ENCODE measurements around the gene RNF222.

Gene RNF222, protein sequence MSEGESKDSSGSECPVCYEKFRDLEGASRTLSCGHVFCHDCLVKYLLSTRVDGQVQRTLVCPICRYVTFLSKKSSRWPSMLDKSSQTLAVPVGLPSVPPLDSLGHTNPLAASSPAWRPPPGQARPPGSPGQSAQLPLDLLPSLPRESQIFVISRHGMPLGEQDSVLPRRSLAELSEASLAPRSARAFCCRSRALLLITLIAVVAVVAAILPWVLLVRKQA

DNA sequence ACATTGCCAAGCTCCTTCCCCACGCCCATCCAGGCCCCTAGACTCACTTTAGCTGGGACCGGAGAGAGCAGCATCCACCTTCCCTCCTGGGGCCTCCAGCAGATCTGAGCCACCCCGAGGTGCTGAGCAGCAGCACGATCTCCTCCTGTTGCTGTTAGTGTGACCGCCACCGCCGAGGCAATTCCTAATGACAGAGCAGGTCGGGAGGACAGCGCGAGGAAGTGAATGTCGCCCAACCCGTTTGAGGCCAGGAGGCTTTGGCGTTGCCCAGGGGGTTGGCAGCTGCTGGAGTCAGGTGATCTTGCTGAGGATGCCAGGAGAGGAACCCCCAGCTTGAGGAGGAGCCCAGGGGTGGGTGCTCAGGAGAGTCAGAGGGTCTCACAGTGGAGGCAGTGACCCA, at the start of gene RNF222:
TSS of gene RNF222 (minus strand) at position 192 of the 400 bp plus-strand sequence. CDS start 4,366 bp downstream, outside the sequence.
- in situ Hi-C loops (cut with MboI; ENCODE audit: low pct_unique_long_range_greater_than_20kb, low sequenced_read_pairs): no loop called here
- no peak for DNase-seq

DNA sequence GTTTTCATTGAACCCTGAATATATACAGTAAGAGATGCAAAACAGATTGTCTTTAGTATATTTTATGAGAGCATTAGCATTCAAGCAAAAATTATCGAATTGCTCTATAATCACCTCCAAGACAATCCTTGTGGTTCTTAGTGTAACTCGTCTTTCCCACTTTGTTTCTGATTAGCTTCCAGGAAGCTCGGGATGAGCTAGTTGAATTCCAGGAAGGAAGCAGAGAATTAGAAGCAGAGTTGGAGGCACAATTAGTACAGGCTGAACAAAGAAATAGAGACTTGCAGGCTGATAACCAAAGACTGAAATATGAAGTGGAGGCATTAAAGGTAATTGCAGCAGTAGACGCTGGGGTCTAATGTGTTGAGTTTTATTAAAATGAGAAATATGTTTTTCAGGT, 47.9 kb upstream of the RNF222 start:
- in situ Hi-C loops (cut with MboI; ENCODE audit: low pct_unique_long_range_greater_than_20kb, low sequenced_read_pairs): no loop called here
- DNase-seq: no peak

DNA sequence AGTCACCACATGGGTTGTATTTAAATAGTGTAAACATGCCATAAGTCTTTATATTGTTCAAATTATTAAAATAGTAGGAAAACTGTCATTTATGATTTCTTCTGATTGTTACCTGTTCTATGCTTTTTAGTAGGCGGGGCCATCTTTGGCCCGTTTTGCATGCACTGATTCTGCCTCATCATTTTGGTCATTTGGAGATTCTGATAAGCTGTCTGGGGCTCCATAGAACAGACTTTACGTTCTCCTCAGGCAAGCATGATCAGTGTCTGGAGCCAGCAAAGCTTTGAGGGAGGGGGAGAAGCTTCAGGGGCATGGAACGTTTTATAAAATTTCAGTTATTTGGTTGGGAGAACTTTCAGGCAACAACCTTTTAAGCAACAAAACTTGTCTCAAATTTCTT, 46.9 kb upstream of the RNF222 start:
- no peak for DNase-seq
- in situ Hi-C loops (cut with MboI; ENCODE audit: low pct_unique_long_range_greater_than_20kb, low sequenced_read_pairs): no loop called here

DNA sequence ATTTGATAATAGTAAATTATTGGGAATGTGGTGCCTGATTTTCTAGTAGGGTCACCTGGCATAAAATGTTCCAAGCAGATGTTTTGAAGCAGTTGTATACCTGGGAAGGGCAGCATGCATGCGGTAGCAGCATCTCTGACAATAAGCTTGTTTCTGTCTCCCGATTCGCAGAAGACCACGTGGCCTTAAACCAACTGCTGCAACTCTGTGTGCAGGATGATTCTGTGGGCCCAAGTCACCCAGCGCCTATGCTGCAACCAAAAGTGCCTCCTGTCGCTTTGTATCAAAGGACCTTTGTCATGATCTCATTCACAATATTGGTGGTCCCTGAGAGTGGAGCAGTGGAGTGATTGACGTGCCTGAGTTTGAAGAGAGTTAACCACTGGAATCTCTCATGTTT, 46.1 kb upstream of the RNF222 start:
- DNase-seq: no peak
- in situ Hi-C loops (cut with MboI; ENCODE audit: low pct_unique_long_range_greater_than_20kb, low sequenced_read_pairs): no loop called here

DNA sequence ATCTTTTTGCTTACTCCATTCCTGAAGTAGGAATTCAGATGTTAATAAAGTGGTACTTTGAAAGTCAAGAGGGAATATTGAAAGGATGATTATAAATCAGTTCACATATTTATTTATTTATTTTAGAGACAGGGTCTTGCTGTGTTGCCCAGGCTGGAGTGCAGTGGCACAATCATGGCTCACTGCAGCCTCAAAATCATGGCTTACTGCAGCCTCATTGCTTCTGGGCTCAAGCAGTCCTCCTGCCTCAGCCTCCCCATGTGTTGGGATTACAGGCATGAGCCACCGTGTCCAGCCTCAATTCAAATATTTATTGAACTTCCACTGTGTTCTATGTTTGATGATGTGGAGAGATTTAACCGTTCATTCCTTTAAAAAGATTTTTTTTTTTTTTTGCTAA, 44.7 kb upstream of the RNF222 start:
- DNase-seq: no peak
- in situ Hi-C loops (cut with MboI; ENCODE audit: low pct_unique_long_range_greater_than_20kb, low sequenced_read_pairs): no loop called here

DNA sequence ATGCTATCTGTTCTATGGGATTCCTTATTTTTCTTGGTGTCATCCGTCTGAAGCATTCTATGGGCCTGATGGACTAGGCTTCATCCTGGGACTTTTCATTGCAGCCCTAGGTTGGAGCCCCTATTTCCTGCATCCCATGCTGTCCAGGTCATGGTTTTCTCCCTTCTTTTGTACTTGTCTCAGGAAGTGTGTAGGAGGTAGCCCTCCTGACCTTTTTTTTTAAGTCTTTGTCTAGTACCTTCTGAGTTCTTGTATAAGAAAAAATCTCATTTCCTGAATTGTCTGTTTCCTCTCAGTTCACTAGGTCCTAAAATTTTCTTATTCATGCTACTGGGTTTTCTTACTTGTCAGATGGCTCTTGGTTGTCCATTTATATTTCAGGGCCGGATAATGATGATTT, 44.1 kb upstream of the RNF222 start:
- DNase-seq: no peak
- in situ Hi-C loops (cut with MboI; ENCODE audit: low pct_unique_long_range_greater_than_20kb, low sequenced_read_pairs): no loop called here

DNA sequence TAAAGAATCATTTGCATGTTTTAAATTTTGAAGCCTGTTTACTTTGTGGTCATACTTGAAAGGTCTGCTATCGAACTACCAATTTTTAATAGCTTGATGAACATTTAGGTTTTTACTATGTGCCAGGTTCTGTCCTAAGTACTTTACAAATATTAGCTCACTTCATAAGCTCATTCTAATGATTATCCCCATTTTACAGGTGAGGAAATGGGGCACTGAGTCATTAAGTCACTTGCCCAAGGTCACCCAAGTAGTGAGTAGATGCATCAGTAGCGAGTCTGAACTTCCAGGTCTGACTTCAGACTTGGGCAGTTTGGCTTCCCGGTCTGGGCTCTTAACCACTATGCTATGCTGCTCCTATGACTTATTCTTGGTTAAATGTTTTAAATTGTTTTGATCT, 42.1 kb upstream of the RNF222 start:
- in situ Hi-C loops (cut with MboI; ENCODE audit: low pct_unique_long_range_greater_than_20kb, low sequenced_read_pairs): no loop called here
- no peak for DNase-seq

DNA sequence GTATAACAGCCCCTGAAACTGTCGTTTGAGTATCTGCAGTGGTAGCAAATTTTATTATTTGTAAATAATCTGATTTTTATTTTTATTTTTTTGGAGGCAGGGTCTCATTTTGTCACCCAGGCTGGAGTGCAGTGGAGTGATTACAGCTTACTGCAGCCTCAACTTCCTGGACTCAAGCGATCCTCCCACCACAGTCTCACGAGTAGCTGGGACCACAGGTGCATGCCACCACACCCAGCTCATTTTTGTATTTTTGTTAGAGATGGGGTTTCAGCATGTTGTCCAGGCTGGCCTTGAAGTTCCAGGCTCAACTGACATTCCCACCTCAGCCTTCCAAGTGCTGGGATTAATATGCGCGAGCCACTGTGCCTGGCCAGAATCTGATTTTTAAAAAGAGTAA, 40.8 kb upstream of the RNF222 start:
- in situ Hi-C loops (cut with MboI; ENCODE audit: low pct_unique_long_range_greater_than_20kb, low sequenced_read_pairs): no loop called here
- DNase-seq: no peak

DNA sequence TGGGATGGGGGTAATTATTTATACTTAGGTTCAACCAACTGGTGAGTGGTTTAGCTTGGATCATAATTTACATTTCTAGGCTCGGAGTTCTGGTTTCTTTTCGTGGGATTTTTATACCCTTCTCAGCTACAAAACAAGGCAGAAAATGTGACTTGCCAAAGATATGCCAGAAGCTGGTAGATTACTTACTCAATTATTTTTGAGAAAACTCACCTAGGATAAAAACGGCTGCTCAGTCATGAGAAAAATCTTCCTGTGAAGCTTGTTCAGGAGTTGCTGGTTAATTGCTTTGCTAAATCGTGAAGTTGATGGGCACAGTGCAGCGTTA, 39.2 kb upstream of the RNF222 start:
- in situ Hi-C loops (cut with MboI; ENCODE audit: low pct_unique_long_range_greater_than_20kb, low sequenced_read_pairs): no loop called here
- DNase-seq: no peak

DNA sequence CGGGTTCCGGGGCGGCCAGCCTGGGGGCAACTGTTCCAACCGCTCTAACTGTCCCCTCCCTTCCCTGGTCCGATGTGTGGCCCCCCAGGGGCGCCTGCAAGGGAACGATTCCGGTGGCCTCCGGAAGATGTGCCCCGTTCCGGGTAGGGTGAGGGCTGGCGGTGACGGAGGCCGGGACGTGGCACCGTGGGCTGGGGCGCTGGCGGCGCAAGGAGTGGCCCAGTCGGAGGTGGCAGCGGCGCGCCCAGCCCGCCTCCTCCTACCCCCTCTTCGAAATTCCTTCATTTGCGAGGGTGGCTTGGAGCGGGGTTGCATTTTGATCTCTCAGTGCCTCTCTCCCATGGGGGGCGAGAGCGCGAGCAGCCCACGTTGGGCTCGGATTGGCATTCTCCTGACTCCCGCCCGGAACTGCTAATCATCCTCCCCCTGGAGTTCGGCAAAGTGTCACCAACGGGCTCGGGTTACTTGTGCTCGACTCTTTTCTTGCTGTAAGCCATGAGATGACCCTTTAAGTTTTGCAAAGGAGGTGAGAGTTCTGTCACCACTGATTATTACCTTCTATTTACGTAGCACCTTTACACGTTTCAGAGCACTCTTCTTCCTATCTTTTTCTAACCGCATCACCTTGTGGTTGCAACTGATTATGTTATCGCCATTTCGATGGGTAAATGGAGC, 38.7 kb upstream of the RNF222 start:
- peak; percentile 64 for DNase-seq
- in situ Hi-C loops (cut with MboI; ENCODE audit: low pct_unique_long_range_greater_than_20kb, low sequenced_read_pairs): no loop called here

DNA sequence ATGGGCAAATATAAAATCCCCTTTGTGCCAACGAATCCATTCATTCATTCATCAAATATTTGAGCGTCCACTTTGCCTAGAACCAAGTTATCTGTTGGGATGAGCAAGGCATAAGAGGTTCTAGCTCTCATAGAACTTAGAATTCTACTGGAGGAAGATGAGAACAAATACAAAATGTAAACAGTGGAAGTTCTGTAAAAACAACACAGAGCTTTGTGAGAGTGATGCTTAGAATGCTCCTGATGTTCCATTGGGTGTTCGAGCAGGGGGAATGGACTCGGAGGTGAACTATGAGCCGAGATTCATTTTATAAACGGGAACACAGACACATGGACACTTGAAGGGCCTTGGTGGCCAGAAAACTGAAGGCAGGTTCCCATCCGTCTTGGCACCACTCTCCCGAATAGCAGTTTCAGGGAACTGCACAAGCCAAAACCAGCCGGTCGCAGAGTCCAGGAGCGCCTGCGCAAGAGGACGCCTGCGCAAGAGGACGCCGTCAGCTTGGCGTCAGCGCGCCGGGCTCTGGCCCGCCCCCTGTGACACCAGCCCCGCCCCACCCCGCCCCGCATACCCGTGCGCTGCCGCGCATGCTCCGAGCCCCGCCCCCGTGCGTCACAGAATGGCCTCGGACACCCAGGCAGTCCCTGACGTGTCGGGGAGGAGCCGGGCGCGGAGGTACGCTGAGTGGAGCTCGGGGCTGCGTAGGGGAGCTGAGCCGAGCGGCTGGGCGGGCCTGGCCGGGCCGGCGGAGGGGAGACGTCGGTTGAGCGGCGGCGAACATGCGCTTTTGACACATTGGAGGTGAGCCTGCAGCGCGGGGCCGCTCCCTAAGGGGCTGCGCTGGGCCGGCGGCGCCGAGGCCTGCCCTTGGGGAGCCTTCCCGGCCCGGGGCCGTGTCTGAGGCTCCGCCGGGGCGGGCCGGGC, 37.9 kb upstream of the RNF222 start, which contains the start of gene NDEL1:
TSS of gene NDEL1 (plus strand) at position 640 of the 924 bp plus-strand sequence. CDS start 8,388 bp downstream, outside the sequence.
- DNase-seq: peak; percentile 91
- in situ Hi-C loops (cut with MboI; ENCODE audit: low pct_unique_long_range_greater_than_20kb, low sequenced_read_pairs): no loop called here

DNA sequence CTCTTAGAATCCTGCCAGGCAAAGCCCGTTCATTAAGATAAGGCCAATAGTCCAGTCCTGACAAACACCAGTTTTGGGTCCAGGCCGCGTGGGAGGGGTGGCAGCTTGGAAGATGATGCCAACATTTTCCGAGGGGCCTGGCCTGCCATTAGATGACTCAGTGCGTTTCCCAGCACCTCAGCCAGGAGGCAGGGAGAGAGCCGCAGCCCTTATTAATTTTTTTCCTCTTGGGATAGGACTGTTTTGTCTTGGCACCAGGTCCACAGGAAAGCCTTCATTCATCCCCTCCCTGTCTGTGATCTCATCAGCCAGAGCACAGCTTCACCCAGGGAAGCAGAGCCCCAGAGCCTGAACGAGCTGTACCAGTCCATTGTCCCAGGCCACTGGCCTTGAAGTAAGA, 33.3 kb upstream of the RNF222 start:
- no peak for DNase-seq
- in situ Hi-C loops (cut with MboI; ENCODE audit: low pct_unique_long_range_greater_than_20kb, low sequenced_read_pairs): no loop called here

DNA sequence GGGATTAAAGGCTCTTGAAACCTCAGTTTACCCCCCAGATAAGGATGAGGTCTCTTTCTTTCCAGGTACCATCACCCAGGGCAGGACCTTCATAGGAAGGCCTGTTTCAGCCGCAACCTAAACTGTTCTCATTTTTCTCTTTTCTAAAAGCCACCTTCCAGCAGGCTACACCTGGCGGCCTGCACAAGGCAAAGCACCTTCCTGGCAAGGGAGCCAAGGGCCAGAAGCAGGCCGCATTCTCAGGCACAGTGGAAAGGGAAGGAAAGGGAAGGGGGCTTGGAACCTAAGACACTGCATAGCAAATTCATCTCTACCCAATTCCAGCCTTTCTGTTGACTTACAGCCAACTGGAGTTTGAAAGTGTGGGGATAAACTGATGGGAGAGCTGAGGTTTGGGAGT, 29.2 kb upstream of the RNF222 start:
- DNase-seq: no peak
- in situ Hi-C loops (cut with MboI; ENCODE audit: low pct_unique_long_range_greater_than_20kb, low sequenced_read_pairs): no loop called here

DNA sequence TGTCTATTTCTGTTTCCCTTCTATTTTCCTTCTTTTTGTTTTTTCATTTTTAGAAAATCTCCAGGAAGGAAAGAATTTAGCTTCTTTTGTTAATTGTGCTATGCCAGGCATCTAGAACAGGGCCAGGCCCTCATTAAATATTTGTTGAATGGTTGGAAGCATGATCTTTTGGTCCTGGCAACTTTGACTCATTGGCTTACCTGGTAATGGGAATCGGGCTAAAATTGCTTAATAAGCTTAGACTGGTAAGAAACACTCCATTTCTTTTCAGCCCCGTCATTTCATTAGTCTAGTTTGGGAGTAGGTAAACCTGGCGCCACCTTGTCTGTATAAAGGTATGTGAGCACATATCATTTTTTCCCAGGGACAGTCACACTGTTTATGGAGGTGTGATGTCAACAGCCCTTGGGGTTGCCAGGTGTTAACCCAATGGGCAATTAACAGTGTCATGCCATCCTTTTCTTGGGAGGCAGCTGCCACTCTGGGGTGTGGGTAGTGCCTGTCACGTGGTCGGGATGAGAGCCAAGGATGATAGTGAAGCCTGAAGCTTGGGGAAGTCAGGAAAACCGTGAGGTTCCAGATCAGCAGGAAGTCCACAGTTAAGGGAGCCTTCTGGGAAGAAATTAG, 28.6 kb upstream of the RNF222 start:
- no peak for DNase-seq
- in situ Hi-C loops (cut with MboI; ENCODE audit: low pct_unique_long_range_greater_than_20kb, low sequenced_read_pairs): no loop called here

DNA sequence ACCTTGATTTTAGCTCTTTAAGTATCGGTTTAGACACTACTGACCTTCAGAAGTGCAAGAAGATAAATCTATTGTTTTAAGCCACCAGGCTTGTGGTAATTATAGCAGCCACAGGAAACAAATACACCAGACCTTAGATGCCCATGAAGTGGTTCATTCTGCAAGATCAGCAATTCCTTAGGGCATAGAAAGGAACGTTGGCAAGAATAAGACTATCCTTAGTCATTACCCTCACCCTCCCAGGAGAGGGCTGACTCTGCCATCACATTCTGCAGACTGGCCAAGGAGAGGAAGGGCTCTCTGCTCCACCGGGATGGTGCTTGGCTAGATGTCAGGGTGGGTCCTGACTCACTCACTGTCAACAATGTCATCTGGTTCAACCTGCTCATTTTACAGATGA, 23.9 kb upstream of the RNF222 start:
- in situ Hi-C loops (cut with MboI; ENCODE audit: low pct_unique_long_range_greater_than_20kb, low sequenced_read_pairs): no loop called here
- no peak for DNase-seq

DNA sequence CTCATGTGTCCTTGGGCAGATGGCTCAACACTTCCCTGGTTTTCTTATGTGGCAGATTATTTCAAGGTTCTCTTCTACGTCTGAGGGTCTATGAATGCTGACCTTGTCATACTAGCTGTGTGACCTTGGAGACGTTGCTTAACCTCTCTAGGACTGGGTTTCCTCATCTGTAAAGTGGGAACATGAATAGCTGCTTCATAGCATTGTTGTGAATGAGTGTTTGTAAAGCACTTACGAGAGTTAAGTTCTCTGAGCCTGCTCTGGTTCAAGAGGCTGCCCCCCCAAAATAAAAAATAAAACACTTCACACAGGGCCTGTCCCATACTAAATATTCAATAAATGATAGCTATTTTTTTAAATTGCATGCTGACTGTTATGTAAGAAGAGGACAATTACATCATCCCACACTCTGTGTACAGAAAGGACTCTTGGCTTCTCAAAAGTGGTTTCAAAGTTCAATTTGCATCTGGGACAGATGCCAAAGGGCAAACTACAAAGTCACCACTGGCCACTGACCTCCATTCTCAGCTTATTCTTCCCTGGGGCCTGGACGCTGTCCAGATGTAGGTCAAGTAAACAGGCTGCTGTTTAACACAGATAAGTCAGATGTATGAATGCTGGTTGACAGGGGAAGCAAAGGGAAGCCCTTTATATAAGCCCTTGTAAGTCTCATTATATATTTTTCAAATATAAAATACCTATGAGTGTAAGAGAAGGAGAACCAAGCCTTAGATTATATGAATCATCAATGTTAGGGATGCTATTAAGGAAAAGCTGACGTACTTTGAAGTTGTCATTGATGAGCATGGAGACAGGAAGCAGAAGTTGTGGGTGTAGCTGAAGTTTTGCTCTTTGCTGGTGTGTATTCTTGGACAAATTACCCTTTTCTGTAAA, 22.7 kb upstream of the RNF222 start:
- in situ Hi-C loops (cut with MboI; ENCODE audit: low pct_unique_long_range_greater_than_20kb, low sequenced_read_pairs): no loop called here
- no peak for DNase-seq

DNA sequence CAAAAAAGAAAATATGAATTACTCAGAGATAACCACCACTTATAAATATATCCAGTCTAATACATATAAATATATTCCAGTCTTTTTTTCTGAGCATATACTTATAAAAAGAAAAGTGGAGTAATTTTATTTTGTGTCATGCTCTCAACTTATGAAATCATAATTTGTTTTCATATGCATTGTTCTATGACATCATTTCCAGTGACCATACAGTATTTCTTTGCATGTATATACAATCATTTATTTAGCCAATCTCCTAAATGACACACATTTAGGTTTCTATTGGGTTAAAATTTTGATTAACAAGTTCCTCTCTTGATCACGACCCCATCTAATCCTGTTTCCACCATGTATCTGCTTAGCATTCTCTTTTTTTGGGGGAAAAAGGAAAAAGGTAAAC, 21.7 kb upstream of the RNF222 start:
- in situ Hi-C loops (cut with MboI; ENCODE audit: low pct_unique_long_range_greater_than_20kb, low sequenced_read_pairs): no loop called here

DNA sequence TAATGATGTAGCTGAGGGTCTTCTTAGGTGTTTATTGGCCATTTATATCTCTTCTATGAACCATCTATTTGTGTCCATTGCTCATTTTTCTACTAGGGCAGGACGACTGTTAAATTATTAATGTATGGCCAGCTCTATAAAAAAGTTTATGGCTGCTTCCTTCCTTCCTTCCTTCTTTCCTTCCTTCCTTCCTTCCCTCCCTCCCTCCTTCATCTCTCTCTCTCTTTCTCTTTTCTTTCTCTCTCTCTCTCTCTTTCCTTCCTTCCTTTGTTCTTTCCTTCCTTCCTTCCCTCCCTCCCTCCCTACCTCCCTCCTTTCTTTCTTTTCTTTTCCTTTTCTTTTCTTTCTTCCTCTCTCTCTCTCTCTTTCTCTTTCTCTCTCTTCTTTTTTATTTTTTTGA, 20.8 kb upstream of the RNF222 start:
- DNase-seq: no peak
- in situ Hi-C loops (cut with MboI; ENCODE audit: low pct_unique_long_range_greater_than_20kb, low sequenced_read_pairs): no loop called here

More for the DNA sequence above, 21.7 kb upstream of the RNF222 start:
- DNase-seq: no peak

DNA sequence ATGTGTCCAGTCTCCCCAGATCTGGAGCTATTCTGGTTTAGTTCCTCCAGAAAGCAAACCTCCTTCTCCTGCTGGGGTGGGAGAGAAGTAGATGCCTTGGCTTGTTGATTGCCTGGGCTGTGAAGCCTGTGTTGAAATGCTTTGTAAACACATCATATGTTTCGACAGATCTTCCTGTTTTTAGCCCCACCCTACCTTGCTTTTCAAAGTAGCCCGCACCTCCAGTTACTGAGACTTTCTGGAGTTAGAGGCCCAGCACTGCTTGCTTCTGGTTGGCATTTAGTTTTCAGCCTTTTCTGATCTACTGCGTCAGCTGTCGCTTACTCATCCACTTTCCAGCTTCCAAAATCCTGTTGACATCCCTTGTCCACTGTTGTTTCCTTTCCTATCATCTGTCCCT, 20.2 kb upstream of the RNF222 start:
- in situ Hi-C loops (cut with MboI; ENCODE audit: low pct_unique_long_range_greater_than_20kb, low sequenced_read_pairs): no loop called here
- DNase-seq: no peak

All from KBM-7 (cell line).